ENCODE results near the gene GLDN.

GLDN gene

DNA sequence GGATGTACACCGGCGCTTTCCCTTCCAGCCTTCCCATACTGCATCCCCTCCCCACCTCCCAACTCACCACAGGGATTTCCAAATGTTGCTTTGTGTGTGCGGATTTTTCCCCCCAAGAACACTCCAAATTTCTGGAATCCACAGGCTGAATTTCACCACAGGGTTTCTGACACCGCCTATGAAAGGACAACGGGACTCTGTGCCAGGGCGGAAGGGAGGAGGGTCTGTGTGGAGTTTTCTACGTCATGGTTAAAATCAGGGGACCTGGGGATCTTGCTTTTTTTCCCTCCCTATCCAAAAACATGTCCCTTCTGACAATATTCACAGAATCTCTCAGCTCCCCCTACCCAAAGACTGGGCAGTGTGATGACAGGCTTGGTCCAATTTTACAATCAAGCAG lies 17.7 kb upstream of the GLDN start:
- no peak for DNase-seq

- DNase-seq = no peak
Measured at GRCh38 chr15:51325167-51325566, 16.3 kb upstream of the GLDN start.

GRCh38 chr15:51327081-51327480 lies 14.4 kb upstream of the GLDN start:
- no peak for DNase-seq

- no peak for DNase-seq
Measured at GRCh38 chr15:51328926-51329325, 12.5 kb upstream of the GLDN start.

DNA sequence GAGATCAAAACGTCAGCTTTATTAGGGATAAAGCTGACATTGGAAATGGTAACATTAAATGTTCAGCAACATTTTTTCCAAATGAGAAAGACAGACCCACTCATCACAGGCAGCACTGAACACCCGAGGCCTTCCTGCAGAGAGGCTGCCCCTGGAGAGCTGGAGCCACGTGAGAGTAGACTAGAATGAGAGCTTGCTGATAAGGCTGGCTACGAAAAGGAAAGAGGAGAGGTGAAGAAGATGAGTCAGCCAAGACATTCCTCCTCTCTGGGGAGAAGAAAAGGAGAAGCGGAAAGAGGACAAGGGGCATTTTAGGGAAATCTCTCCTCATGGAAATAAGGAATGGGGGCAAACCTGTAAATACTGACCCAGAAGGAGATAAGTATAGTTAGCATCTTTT lies 10.3 kb upstream of the GLDN start:
- no peak for DNase-seq

GRCh38 chr15:51332206-51333147 lies 9.0 kb upstream of the GLDN start:
- no peak for DNase-seq

DNA sequence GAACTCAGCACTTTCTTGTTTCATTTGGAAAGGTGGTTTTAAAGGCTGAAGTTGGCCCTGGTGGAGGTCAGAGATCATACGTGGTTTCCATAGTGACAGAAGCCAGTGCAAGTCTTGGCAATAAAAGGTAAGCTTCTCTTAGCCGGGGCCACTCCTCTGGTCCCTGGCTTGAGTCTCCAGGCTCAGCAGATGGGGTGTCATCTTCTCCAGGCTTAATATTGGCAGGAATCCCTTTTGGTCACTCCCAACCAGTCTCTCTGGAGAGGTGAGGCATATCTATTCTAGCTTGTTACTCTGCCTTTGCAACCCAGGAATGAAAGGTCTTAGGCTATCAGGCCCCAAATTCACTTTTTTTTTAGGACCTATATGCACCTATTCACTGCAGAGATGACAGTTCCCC lies 7.9 kb upstream of the GLDN start:
- DNase-seq = no peak

DNA sequence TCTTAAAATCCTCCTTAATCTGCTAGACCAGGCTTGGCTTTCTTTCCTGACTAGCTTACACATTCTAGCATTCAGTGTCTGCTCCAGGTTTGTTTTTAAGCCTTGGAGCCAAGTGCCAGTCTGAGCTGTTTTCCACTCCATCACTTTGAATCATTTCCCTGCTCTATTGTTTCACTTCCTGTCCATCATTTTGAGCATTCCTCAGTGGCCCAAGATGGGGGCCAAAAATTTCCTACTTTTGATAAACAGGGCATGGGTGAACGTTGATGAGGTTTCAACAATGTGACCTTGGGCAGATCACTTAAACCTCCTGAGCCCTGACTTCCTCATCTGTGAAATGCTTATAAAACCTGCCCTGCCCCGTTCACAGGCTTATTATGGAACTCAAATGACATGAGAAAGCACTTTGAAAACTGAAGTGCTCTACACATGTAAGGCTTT lies 7.4 kb upstream of the GLDN start:
- no peak for DNase-seq

DNA sequence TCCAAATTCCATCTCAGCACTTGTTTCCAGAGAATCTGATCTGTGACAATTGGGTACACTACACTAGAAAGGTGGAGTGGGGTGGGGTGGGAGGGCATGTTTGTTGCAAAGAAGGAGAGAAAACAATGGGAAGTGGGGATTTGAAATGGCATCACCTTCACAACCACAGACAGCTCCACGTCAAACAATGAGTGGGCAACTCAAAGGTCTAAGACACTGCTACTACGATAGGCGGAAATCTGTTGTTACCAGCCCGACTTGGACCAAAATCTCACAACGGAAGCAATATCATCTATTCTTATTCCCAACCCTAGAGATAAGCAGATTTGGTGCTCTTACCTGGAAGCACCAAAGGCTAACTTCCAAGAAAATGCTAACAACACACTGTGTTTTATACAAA lies 6.4 kb upstream of the GLDN start:
- no peak for DNase-seq

- DNase-seq = no peak
Measured at GRCh38 chr15:51335538-51336410, 5.7 kb upstream of the GLDN start.

GRCh38 chr15:51338496-51338895 lies 3.0 kb upstream of the GLDN start, which contains the start of gene CYP19A1:
Gene CYP19A1, minus strand, starts transcription at chr15:51338596. Its CDS starts 95,684 bp downstream, at chr15:51242912.
- DNase-seq = no peak

- DNase-seq = no peak
Measured at GRCh38 chr15:51342227-51342999, 958 bp downstream of the GLDN start.

DNA sequence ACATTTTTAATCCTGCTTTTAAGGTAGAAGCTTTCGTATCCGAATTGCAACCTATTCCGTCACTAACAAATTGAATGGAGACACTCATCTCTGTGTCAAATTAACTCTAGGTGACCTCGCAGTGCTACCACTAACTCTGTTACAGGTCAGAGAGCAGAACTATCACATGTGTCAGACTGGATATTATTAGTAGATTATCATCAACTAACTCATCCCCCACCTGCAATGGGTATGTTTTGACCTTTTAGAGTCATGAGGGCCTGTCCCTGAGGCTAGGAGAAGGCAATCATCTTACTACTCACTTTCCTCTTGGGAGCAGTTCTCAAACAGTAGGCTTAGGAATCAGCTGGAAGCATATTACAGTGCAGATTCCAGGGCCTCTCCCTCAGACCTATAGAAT lies 2.0 kb downstream of the GLDN start:
- DNase-seq = no peak

DNA sequence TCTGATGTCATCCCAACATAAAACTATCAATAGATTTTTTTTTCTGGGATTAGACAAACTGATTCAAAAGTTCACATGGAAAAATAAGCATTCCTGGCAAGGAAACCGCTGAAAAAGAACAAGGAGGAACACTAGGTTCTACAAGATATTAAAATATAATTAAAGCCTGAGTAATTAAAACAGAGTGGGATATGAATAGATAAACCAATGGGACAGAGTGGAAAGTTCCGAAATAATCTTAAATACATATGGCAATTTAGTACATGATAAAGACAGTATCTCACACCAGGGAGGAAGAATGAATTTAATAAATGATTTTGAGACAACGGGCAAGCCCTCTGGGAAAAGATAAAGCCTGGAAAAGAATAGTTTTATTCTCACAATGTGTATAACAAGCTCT lies 4.7 kb downstream of the GLDN start:
- no peak for DNase-seq

- no peak for DNase-seq
Measured at GRCh38 chr15:51348688-51349087, 7.2 kb downstream of the GLDN start.

GRCh38 chr15:51349156-51349844 lies 7.8 kb downstream of the GLDN start:
- DNase-seq = no peak

DNA sequence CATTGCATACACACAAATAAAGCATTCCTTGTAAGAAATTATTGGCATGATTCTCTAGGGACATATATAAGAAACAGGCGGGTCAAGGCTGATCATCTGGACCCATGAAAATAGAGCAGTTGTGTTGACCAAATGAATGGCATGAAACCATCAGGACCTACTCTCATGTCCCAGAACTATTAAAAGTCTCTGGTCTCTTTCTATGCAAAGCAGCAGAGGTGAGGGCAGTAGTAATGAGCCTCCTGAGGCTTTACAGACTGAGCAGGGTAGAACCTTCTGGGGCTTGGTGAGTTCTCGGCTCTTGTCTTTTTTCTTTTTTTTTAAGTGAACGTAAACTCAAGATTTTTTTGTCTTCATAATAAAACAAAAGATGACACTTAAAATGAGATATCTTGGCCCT lies 9.3 kb downstream of the GLDN start:
- no peak for DNase-seq

GRCh38 chr15:51353976-51354375 lies 12.5 kb downstream of the GLDN start:
- DNase-seq = no peak

GRCh38 chr15:51355096-51355495 lies 13.6 kb downstream of the GLDN start:
- no peak for DNase-seq

DNA sequence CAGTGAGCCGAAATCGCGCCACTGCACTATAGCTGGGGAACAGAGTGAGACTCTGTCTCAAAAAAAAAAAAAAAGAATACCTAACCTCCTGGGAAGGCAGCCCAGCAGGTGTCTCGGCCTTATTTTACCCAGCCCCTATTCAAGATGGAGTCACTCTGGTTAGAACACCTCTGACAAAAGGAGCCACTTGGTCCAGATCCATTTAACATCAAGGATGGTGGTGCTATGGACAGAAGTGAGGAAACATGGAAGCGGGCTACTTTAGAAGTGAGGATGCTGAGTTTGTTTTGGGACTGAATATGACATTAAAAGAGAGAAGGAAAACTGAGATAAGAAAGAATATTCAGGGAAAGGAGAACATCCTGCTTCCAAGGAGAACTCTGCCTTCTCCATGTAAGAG lies 14.7 kb downstream of the GLDN start:
- no peak for DNase-seq

DNA sequence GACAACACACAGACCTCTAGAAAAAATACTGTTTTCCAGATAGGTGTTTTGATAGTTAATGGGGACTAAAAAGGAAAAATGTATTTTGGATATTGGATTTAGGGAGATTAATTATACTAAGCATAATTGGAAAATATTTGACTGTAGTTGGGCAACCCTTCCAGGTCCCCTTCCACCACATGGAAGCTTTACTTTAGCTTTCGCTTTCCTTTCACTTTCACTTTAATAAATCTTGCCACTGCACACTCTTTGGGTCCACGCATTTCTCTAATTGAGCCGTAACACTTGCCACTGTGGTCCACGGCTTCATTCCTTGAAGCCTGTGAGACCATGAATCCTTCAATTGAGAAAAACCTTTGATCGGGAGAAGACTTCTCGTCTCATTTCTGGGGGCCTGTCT lies 15.5 kb downstream of the GLDN start:
- DNase-seq = no peak

DNA sequence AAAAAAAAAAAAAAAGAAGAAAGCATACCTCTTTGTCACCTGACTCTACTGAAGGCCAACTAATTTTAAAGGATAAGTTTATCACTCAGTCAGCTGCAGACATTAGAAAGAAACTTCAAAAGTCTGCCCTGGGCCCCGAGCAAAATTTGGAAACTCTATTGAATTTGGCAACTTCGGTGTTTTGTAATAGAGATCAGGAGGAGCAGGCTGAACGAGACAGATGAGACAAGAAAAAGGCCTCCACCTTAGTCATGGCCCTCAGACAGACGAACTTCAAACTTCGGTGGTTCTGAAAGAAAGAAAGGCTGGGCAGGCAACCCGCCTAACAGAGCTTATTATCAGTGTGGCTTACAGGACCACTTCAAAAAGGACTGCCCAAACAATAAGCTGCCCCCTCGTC lies 18.5 kb downstream of the GLDN start:
- DNase-seq = no peak
